ENCODE results near the gene NANS. TPM values are rescaled to one million over a fixed set of nuclear protein-coding genes. Genes with fewer than 3 reads are reported as not detected.
"Not testable (repeated sequence)": the region's sequence is repeated elsewhere in the genome, so short reads cannot be mapped to it uniquely, and the experiment has no call there.

The NANS gene
- total and polyA plus RNA-seq, 2 of the 13 experiments (the other 11 are each of a cell fraction or from before 2014, with no cell fraction given) = 86.9 to 203 TPM

DNA sequence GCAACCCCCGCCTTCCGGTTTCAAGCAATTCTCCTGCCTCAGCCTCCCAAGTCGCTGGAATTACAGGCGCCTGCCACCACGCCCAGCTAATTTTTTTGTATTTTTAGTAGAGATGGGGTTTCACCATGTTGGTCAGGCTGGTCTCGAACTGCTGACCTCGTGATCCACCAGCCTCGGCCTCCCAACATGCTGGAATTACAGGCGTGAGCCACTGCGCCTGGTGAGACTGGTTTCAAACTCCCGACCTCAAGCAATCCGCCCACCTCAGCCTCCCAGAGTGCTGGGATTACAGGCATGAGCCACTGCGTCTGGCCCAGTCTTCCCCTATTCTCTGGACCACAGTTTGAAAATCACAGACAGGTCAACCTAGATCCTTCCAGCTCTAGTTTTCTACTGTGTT lies 67.6 kb downstream of the NANS start:
- intact Hi-C loops (cut with micrococcal nuclease; ENCODE audit: unreplicated experiment); ATAC-seq; in situ Hi-C loops (cut with HindIII; ENCODE audit: extremely low pct_ligation_motif_present, low pct_unique_long_range_greater_than_20kb): not testable (repeated sequence)

GRCh38 chr9:98124637-98125426 lies 68.3 kb downstream of the NANS start:
- BruUV-seq (replicated peaks) = no TSS peak
- FAIRE-seq (no peak), DNase-seq (ENCODE audit: low spot score) (no peak), ATAC-seq (no peak)
- Histone ChIP-seq H3K9ac (ENCODE audit: insufficient read depth, low read depth, low read length) (no peak overlapping the region), H3K27me3 (ENCODE audit: control insufficient read depth in 1 of 2, insufficient read depth in 2 of 2, low read length in 2 of 2) (no peaks in the 10 kb centered on the region), H3K9me3 (ENCODE audit: low read length) (no peaks in the 10 kb centered on the region), H3K27ac (ENCODE audit: extremely low read length, insufficient read depth, low read length) (no peak overlapping the region), H3K4me2 (ENCODE audit: low read depth, low read length) (no peak overlapping the region), H3K36me3 (replicated peaks in 1 of 2; ENCODE audit: control insufficient read depth in 1 of 2, insufficient read depth in 2 of 2, low read length in 2 of 2) (peaks cover 8 to 38% of the 10 kb centered on the region in 2 experiments; a peak in 4 of 5 replicates), H4K20me1 (ENCODE audit: insufficient read depth, low read length) (no peaks in the 10 kb centered on the region), H3K4me1 (ENCODE audit: insufficient read depth, low read length) (peaks cover 7% of the 10 kb centered on the region), H3K4me3 (replicated peaks in 1 of 3; ENCODE audit: insufficient read depth in 1 of 3, low read depth in 2 of 3, low read length in 3 of 3) (no peak overlapping the region), H3K79me2 (ENCODE audit: insufficient read depth, low read length) (no peaks in the 10 kb centered on the region), H2AFZ (ENCODE audit: low read length) (no peak overlapping the region)
- WGBS (ENCODE audit: low lambda C conversion rate) = 92% methylated on average over 11 of the region's 15 CpGs
- intact Hi-C loops (cut with micrococcal nuclease; ENCODE audit: unreplicated experiment) = no loop called here
- CTCF ChIA-PET (ENCODE audit: low intra/inter-chr PET ratio, low total read pairs) = no interaction called here
- in situ Hi-C loops (cut with HindIII; ENCODE audit: extremely low pct_ligation_motif_present, low pct_unique_long_range_greater_than_20kb) = no loop called here
- POLR2A ChIA-PET = no interaction called here
- TF ChIP-seq, protein P1, sequence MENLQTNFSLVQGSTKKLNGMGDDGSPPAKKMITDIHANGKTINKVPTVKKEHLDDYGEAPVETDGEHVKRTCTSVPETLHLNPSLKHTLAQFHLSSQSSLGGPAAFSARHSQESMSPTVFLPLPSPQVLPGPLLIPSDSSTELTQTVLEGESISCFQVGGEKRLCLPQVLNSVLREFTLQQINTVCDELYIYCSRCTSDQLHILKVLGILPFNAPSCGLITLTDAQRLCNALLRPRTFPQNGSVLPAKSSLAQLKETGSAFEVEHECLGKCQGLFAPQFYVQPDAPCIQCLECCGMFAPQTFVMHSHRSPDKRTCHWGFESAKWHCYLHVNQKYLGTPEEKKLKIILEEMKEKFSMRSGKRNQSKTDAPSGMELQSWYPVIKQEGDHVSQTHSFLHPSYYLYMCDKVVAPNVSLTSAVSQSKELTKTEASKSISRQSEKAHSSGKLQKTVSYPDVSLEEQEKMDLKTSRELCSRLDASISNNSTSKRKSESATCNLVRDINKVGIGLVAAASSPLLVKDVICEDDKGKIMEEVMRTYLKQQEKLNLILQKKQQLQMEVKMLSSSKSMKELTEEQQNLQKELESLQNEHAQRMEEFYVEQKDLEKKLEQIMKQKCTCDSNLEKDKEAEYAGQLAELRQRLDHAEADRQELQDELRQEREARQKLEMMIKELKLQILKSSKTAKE (CRISPR knock-in tag; IDR thresholded peaks at IDR 0.05; ENCODE audit: borderline replicate concordance) = no peak
- no peak for TF ChIP-seq TGIF2 (CRISPR knock-in tag; IDR thresholded peaks at IDR 0.05)
- TF ChIP-seq THAP11 (CRISPR knock-in tag; IDR thresholded peaks at IDR 0.05) = no peak
- TF ChIP-seq ATAD3A (CRISPR knock-in tag; IDR thresholded peaks at IDR 0.05) = no peak
- TF ChIP-seq, protein P2, sequence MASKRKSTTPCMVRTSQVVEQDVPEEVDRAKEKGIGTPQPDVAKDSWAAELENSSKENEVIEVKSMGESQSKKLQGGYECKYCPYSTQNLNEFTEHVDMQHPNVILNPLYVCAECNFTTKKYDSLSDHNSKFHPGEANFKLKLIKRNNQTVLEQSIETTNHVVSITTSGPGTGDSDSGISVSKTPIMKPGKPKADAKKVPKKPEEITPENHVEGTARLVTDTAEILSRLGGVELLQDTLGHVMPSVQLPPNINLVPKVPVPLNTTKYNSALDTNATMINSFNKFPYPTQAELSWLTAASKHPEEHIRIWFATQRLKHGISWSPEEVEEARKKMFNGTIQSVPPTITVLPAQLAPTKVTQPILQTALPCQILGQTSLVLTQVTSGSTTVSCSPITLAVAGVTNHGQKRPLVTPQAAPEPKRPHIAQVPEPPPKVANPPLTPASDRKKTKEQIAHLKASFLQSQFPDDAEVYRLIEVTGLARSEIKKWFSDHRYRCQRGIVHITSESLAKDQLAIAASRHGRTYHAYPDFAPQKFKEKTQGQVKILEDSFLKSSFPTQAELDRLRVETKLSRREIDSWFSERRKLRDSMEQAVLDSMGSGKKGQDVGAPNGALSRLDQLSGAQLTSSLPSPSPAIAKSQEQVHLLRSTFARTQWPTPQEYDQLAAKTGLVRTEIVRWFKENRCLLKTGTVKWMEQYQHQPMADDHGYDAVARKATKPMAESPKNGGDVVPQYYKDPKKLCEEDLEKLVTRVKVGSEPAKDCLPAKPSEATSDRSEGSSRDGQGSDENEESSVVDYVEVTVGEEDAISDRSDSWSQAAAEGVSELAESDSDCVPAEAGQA (IDR thresholded peaks at IDR 0.05; ENCODE audit: low read depth) = no peak
- TF ChIP-seq, protein P2 (CRISPR knock-in tag; IDR thresholded peaks at IDR 0.05; ENCODE audit: borderline replicate concordance) = no peak
- TF ChIP-seq ZFP62 (CRISPR knock-in tag; IDR thresholded peaks at IDR 0.05) = no peak
- TF ChIP-seq ZNF768 (CRISPR knock-in tag; IDR thresholded peaks at IDR 0.05) = peak; percentile 63; the same call in 1 of the 2 replicates

More for the DNA sequence above, 67.6 kb downstream of the NANS start:
- CTCF ChIA-PET (ENCODE audit: low intra/inter-chr PET ratio, low total read pairs); DNase-seq (ENCODE audit: low spot score); H3K4me2 ChIP-seq (ENCODE audit: low read depth, low read length); H3K79me2 ChIP-seq (ENCODE audit: insufficient read depth, low read length); H2AFZ ChIP-seq (ENCODE audit: low read length); H3K9ac ChIP-seq (ENCODE audit: insufficient read depth, low read depth, low read length); H4K20me1 ChIP-seq (ENCODE audit: insufficient read depth, low read length); H3K4me1 ChIP-seq (ENCODE audit: insufficient read depth, low read length); FAIRE-seq; H3K4me3 ChIP-seq (replicated peaks in 1 of 3; ENCODE audit: insufficient read depth in 1 of 3, low read depth in 2 of 3, low read length in 3 of 3); BruUV-seq (replicated peaks); H3K27me3 ChIP-seq (ENCODE audit: control insufficient read depth in 1 of 2, insufficient read depth in 2 of 2, low read length in 2 of 2); H3K9me3 ChIP-seq (ENCODE audit: low read length); H3K27ac ChIP-seq (ENCODE audit: extremely low read length, insufficient read depth, low read length); POLR2A ChIA-PET: not testable (repeated sequence)
- peaks cover 4 to 31% of the 10 kb centered on the region in 2 experiments; a peak in 3 of 5 replicates for H3K36me3 ChIP-seq (replicated peaks in 1 of 2; ENCODE audit: control insufficient read depth in 1 of 2, insufficient read depth in 2 of 2, low read length in 2 of 2)
- 96% methylated on average over 13 of the region's 13 CpGs for WGBS (ENCODE audit: low lambda C conversion rate)

Data from HepG2 (cell line).